K562 (cell line): Measurements from ENCODE around the gene CD70. TPM values are rescaled to one million over a fixed set of nuclear protein-coding genes. Genes with fewer than 3 reads are reported as not detected.
"Not testable (repeated sequence)": the region's sequence is repeated elsewhere in the genome, so short reads cannot be mapped to it uniquely, and the experiment has no call there.

ENCODE experiments used
- ATAC-seq: fragments of 200-7000 bp; cut with Tn5 transposase; 3 replicates; pipeline ENCODE4 v1.9.1; 2020; ENCODE audit warnings: moderate library complexity
- BruUV-seq: library from RNA; stranded (reverse); fragments of 400-500 nt; replicated peaks from 2 replicates; lab custom pipeline; 2021; lab: Mats Ljungman, UMichigan
- CTCF ChIA-PET: fragments of 300-600 bp; formaldehyde crosslinking; extraction: SDS; loops from one replicate; lab custom pipeline; 2021; ENCODE audit warnings: low intra/inter-chr PET ratio; lab: Yijun Ruan, JAX
- POLR2A ChIA-PET: fragments of 300-600, 350-650 bp; sonication (Branson Sonifier 250); formaldehyde crosslinking; extraction: SDS; loops from one replicate; lab custom pipeline; 2021; ENCODE audit warnings: antibody characterized with exemption, inconsistent platforms; lab: Yijun Ruan, JAX
- DNase-seq, 4 experiments: peaks; one replicate each; pipeline versions ENCODE4 v3.0.0 to v3.0.0-alpha.2; 2011 to 2018; ENCODE audit warnings: low spot score in 3 of 4, mixed read lengths in 3 of 4; ENCODE audit errors: extremely low read depth in 1 of 4
- FAIRE-seq: peaks from 2 replicates; lab custom pipeline; 2011; peaks lifted over from hg19 to GRCh38; lab: Jason Lieb, UNC
- H2AFZ ChIP-seq: 2 replicates; pipeline ENCODE4 v1.6.0; 2011; ENCODE audit warnings: low read depth, low read length, control low read depth, inconsistent platforms
- H3K27ac ChIP-seq: fragments of 200-600 bp; 3 replicates; pipeline ENCODE4 v1.8.0; 2011; ENCODE audit warnings: low read depth, mild to moderate bottlenecking, control low read depth, inconsistent platforms, low read length, moderate library complexity, mixed read lengths; ENCODE audit errors: extremely low read depth
- H3K27me3 ChIP-seq, 2 experiments: fragments of 300-600 bp in 1 of 2; 2 replicates in 1 of 2; 3 replicates in 1 of 2; pipeline versions ENCODE4 v1.6.0 to v1.8.0; 2011; ENCODE audit warnings: inconsistent platforms in 2 of 2, low read length in 2 of 2, mild to moderate bottlenecking in 1 of 2, mixed read lengths in 1 of 2, moderate library complexity in 1 of 2; ENCODE audit not compliant: control insufficient read depth in 2 of 2, insufficient read depth in 2 of 2
- H3K36me3 ChIP-seq: fragments of 300-600 bp; 3 replicates; pipeline ENCODE4 v1.8.0; 2011; ENCODE audit warnings: mild to moderate bottlenecking, low read length, inconsistent platforms; ENCODE audit not compliant: control insufficient read depth, insufficient read depth
- H3K4me1 ChIP-seq, 2 experiments: fragments of 200-600 bp in 1 of 2; replicated peaks in 1 of 2; 2 replicates in 1 of 2; 3 replicates in 1 of 2; pipeline versions ENCODE4 v1.5.1 to v1.8.0; 2011; ENCODE audit warnings: inconsistent platforms in 2 of 2, low read length in 2 of 2, mild to moderate bottlenecking in 1 of 2, mixed read lengths in 1 of 2, moderate library complexity in 1 of 2; ENCODE audit not compliant: control insufficient read depth in 2 of 2, insufficient read depth in 2 of 2
- H3K4me2 ChIP-seq: 2 replicates; pipeline ENCODE4 v1.6.1; 2011; ENCODE audit warnings: low read length, control low read depth, inconsistent platforms, mixed read lengths; ENCODE audit not compliant: insufficient read depth
- H3K4me3 ChIP-seq: fragments of 200-600 bp; sonication (generic), shearing (Covaris generic); 2 replicates; pipeline ENCODE4 v1.5.1; 2016; ENCODE audit warnings: control low read depth, inconsistent platforms
- H3K79me2 ChIP-seq: fragments of 200-600 bp; 3 replicates; pipeline ENCODE4 v1.8.0; 2011; ENCODE audit warnings: low read length, inconsistent platforms; ENCODE audit not compliant: control insufficient read depth, insufficient read depth
- H3K9ac ChIP-seq, 2 experiments: 2 replicates each; pipeline versions ENCODE4 v1.6.0 to v1.6.1; 2011; ENCODE audit warnings: low read depth in 2 of 2, low read length in 2 of 2, control low read depth in 1 of 2, inconsistent platforms in 1 of 2, mild to moderate bottlenecking in 1 of 2, mixed read lengths in 1 of 2; ENCODE audit not compliant: insufficient read depth in 1 of 2
- H3K9me1 ChIP-seq: one replicate; pipeline ENCODE4 v1.6.0; 2011; ENCODE audit warnings: inconsistent platforms, mild to moderate bottlenecking, low read length, moderate library complexity; ENCODE audit not compliant: control insufficient read depth, insufficient read depth
- H3K9me3 ChIP-seq: replicated peaks from 2 replicates; pipeline ENCODE4 v1.5.1; 2011; ENCODE audit warnings: low read depth, low read length, inconsistent platforms; ENCODE audit not compliant: control insufficient read depth, insufficient read depth
- H4K20me1 ChIP-seq: replicated peaks from 2 replicates; pipeline ENCODE4 v1.6.1; 2011; ENCODE audit warnings: low read length, inconsistent platforms, mixed read lengths; ENCODE audit not compliant: control insufficient read depth, insufficient read depth
- WGBS: fragments of 100-300 bp; shearing (Covaris generic); methylation state at CpG from one replicate; pipeline ENCODE4 v1.1.6; 2016; ENCODE audit warnings: low coverage, mixed read lengths; ENCODE audit not compliant: insufficient coverage; ENCODE audit errors: missing lambda C conversion rate; 5-methylcytosine and 5-hydroxymethylcytosine counted together
- in situ Hi-C: fragments of 300-500 bp; cut with MboI; formaldehyde crosslinking; loops from 4 replicates; pipeline ENCODE4 v1.15.0; 2018; ENCODE audit warnings: inconsistent platforms, mixed read lengths
- intact Hi-C: fragments of 100-400 bp; cut with micrococcal nuclease; formaldehyde crosslinking; loops from 2 replicates; pipeline ENCODE4 v1.14.2; 2022
- polyA plus RNA-seq, 8 experiments: library from polyadenylated mRNA; depleted of rRNA in 4 of 8; stranded (reverse) in 5 of 8; unstranded in 3 of 8; fragments of >200 nt; fragmentation: Nextera tagmentation in 2 of 8; fragmentation: Illumina TruSeq in 1 of 8; extraction: Ambion mirVana in 2 of 8; extraction: Trizol in 1 of 8; gene quantifications; 2 replicates each; pipeline versions ENCODE4 v1.2.1 to v1.2.3, GENCODE V29; 2011 to 2014; ENCODE audit warnings: inconsistent platforms in 1 of 8, missing spikeins in 1 of 8
- total RNA-seq, 7 experiments: library from RNA; depleted of rRNA in 6 of 7; stranded (reverse); fragments of >200 nt in 6 of 7; fragmentation: Illumina TruSeq in 2 of 7; extraction: Trizol in 2 of 7; gene quantifications; 2 replicates each; pipeline versions ENCODE4 v1.2.1 to v1.2.3, GENCODE V29; 2011 to 2021; ENCODE audit warnings: low replicate concordance in 1 of 7
- TF ChIP-seq, protein P1 (sequence below), 2 experiments: fragments of 450-650 bp; formaldehyde crosslinking in 1 of 2; IDR thresholded peaks; 2 replicates each; pipeline versions ENCODE4 v1.4.0 to v1.6.1; 2014 to 2020; ENCODE audit warnings: mild to moderate bottlenecking in 2 of 2, borderline replicate concordance in 1 of 2, low read depth in 1 of 2

CD70 gene
- total and polyA plus RNA-seq, 9 of the 15 experiments (the other 6 are each of a cell fraction or from before 2014, with no cell fraction given), result 0.06 to 0.58 (median 0.33) TPM; not detected in 4

DNA sequence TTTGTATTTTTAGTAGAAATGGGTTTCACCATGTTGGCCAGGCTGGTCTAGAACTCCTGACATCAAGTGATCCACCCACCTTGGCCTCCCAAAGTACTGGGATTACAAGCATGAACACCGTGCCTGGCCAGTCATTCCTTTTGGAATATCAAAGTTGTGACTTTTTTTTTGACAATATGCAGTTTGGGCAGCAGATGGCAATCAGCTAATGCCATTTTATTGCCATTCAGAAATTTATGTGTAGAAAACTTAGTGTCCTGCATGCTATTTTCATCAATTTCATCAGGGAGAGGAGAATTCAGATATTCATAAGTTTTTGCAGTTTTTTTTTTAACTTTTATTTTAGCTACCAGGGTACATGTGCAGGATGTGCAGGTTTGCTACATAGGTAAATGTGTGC is 28.5 kb downstream of the CD70 start:
- BruUV-seq, H2AFZ ChIP-seq, H3K9me3 ChIP-seq, H4K20me1 ChIP-seq, H3K27ac ChIP-seq, intact Hi-C loops, FAIRE-seq, H3K4me1 ChIP-seq, H3K36me3 ChIP-seq, H3K79me2 ChIP-seq, CTCF ChIA-PET, H3K27me3 ChIP-seq, H3K4me2 ChIP-seq, H3K9me1 ChIP-seq, DNase-seq, H3K4me3 ChIP-seq, ATAC-seq, in situ Hi-C loops, H3K9ac ChIP-seq: not testable (repeated sequence)
- TF ChIP-seq, protein P1, sequence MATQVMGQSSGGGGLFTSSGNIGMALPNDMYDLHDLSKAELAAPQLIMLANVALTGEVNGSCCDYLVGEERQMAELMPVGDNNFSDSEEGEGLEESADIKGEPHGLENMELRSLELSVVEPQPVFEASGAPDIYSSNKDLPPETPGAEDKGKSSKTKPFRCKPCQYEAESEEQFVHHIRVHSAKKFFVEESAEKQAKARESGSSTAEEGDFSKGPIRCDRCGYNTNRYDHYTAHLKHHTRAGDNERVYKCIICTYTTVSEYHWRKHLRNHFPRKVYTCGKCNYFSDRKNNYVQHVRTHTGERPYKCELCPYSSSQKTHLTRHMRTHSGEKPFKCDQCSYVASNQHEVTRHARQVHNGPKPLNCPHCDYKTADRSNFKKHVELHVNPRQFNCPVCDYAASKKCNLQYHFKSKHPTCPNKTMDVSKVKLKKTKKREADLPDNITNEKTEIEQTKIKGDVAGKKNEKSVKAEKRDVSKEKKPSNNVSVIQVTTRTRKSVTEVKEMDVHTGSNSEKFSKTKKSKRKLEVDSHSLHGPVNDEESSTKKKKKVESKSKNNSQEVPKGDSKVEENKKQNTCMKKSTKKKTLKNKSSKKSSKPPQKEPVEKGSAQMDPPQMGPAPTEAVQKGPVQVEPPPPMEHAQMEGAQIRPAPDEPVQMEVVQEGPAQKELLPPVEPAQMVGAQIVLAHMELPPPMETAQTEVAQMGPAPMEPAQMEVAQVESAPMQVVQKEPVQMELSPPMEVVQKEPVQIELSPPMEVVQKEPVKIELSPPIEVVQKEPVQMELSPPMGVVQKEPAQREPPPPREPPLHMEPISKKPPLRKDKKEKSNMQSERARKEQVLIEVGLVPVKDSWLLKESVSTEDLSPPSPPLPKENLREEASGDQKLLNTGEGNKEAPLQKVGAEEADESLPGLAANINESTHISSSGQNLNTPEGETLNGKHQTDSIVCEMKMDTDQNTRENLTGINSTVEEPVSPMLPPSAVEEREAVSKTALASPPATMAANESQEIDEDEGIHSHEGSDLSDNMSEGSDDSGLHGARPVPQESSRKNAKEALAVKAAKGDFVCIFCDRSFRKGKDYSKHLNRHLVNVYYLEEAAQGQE (IDR thresholded peaks at IDR 0.05; ENCODE audit: borderline replicate concordance), result peak; percentile 17; the same call in 1 of the 2 replicates
- TF ChIP-seq, protein P1 (CRISPR knock-in tag; IDR thresholded peaks at IDR 0.05; ENCODE audit: low read depth), result not testable (repeated sequence)
- POLR2A ChIA-PET, result interaction anchor here (1.0 kb wide), 1 partner anchor 10 kb away, joined by 3 read pairs; no protein-coding TSS in a partner anchor
- 0% methylated on average over 1 of the region's 1 CpG for WGBS
